ENCODE results near the gene NF1. TPM values are rescaled to one million over a fixed set of nuclear protein-coding genes. Genes with fewer than 3 reads are reported as not detected.
"Not testable (repeated sequence)": the region's sequence is repeated elsewhere in the genome, so short reads cannot be mapped to it uniquely, and the experiment has no call there.

The NF1 gene
- total and polyA plus RNA-seq, 5 donors = 7.2 to 60.8 (median 46.1) TPM

GRCh38 chr17:31279401-31279800 is 184.6 kb downstream of the NF1 start:
- 95% methylated on average over 2 of the region's 2 CpGs for WGBS
- DNase-seq (no peak), ATAC-seq (no peak)
- Histone ChIP-seq H3K9me3 (ENCODE audit: control insufficient read depth, low read length) (no peaks in the 10 kb centered on the region), H3K27ac (ENCODE audit: low read length) (no peak overlapping the region), H3K4me1 (ENCODE audit: control insufficient read depth, insufficient read depth, low read length) (no peaks in the 10 kb centered on the region), H3K4me3 (ENCODE audit: low read length) (no peak overlapping the region), H3K27me3 (ENCODE audit: control insufficient read depth, insufficient read depth) (no peaks in the 10 kb centered on the region)
- intact Hi-C loops (cut with DNase I) = no loop called here

- no peaks in the 10 kb centered on the region for H3K9me3 ChIP-seq (ENCODE audit: control insufficient read depth, low read length)
- ATAC-seq (no peak), DNase-seq (no peak)
- no peak overlapping the region for H3K4me3 ChIP-seq (ENCODE audit: low read length)
- no peak overlapping the region for H3K27ac ChIP-seq (ENCODE audit: low read length)
- H3K27me3 ChIP-seq (ENCODE audit: control insufficient read depth, insufficient read depth) = no peaks in the 10 kb centered on the region
- WGBS = 71% methylated on average over 2 of the region's 2 CpGs
- H3K4me1 ChIP-seq (ENCODE audit: control insufficient read depth, insufficient read depth, low read length) = no peaks in the 10 kb centered on the region
- intact Hi-C loops (cut with DNase I) = no loop called here
Observed at GRCh38 chr17:31281061-31281460, 186.3 kb downstream of the NF1 start.

- no peak for ATAC-seq
Observed at GRCh38 chr17:31283841-31284240, 189.1 kb downstream of the NF1 start.

GRCh38 chr17:31286587-31286986 is 191.8 kb downstream of the NF1 start:
- Histone ChIP-seq H3K4me1 (ENCODE audit: control insufficient read depth, insufficient read depth, low read length) (no peaks in the 10 kb centered on the region), H3K27ac (ENCODE audit: low read length) (no peak overlapping the region), H3K27me3 (ENCODE audit: control insufficient read depth, insufficient read depth) (no peaks in the 10 kb centered on the region), H3K4me3 (ENCODE audit: low read length) (no peak overlapping the region), H3K9me3 (ENCODE audit: control insufficient read depth, low read length) (no peaks in the 10 kb centered on the region)
- no peak for DNase-seq
- no peak for ATAC-seq
- WGBS = 92% methylated on average over 1 of the region's 1 CpG
- intact Hi-C loops (cut with DNase I) = no loop called here

More at GRCh38 chr17:31283841-31284240, 189.1 kb downstream of the NF1 start:
- Histone ChIP-seq H3K9me3 (ENCODE audit: control insufficient read depth, low read length) (no peaks in the 10 kb centered on the region), H3K27me3 (ENCODE audit: control insufficient read depth, insufficient read depth) (no peaks in the 10 kb centered on the region), H3K27ac (ENCODE audit: low read length) (no peak overlapping the region), H3K4me1 (ENCODE audit: control insufficient read depth, insufficient read depth, low read length) (no peaks in the 10 kb centered on the region), H3K4me3 (ENCODE audit: low read length) (no peak overlapping the region)
- DNase-seq = no peak
- intact Hi-C loops (cut with DNase I) = no loop called here

- intact Hi-C loops (cut with DNase I); H3K9me3 ChIP-seq (ENCODE audit: control insufficient read depth, low read length); DNase-seq; H3K27ac ChIP-seq (ENCODE audit: low read length); H3K4me1 ChIP-seq (ENCODE audit: control insufficient read depth, insufficient read depth, low read length); ATAC-seq; H3K4me3 ChIP-seq (ENCODE audit: low read length); H3K27me3 ChIP-seq (ENCODE audit: control insufficient read depth, insufficient read depth): not testable (repeated sequence)
- 88% methylated on average over 1 of the region's 1 CpG for WGBS
Observed at GRCh38 chr17:31287932-31288331, 193.2 kb downstream of the NF1 start.

GRCh38 chr17:31289790-31290189 is 195.0 kb downstream of the NF1 start:
- 77% methylated on average over 3 of the region's 3 CpGs for WGBS
- no peak overlapping the region for H3K27ac ChIP-seq (ENCODE audit: low read length)
- no peak for ATAC-seq
- H3K4me3 ChIP-seq (ENCODE audit: low read length) = no peak overlapping the region
- no peaks in the 10 kb centered on the region for H3K9me3 ChIP-seq (ENCODE audit: control insufficient read depth, low read length)
- intact Hi-C loops (cut with DNase I) = no loop called here
- H3K4me1 ChIP-seq (ENCODE audit: control insufficient read depth, insufficient read depth, low read length) = no peaks in the 10 kb centered on the region
- no peaks in the 10 kb centered on the region for H3K27me3 ChIP-seq (ENCODE audit: control insufficient read depth, insufficient read depth)
- DNase-seq = no peak

GRCh38 chr17:31291820-31292219 is 197.0 kb downstream of the NF1 start:
- DNase-seq (no peak), ATAC-seq (no peak)
- intact Hi-C loops (cut with DNase I) = no loop called here
- no peak overlapping the region for H3K4me3 ChIP-seq (ENCODE audit: low read length)
- H3K27me3 ChIP-seq (ENCODE audit: control insufficient read depth, insufficient read depth) = no peaks in the 10 kb centered on the region
- no peak overlapping the region for H3K27ac ChIP-seq (ENCODE audit: low read length)
- H3K4me1 ChIP-seq (ENCODE audit: control insufficient read depth, insufficient read depth, low read length) = no peaks in the 10 kb centered on the region
- no peaks in the 10 kb centered on the region for H3K9me3 ChIP-seq (ENCODE audit: control insufficient read depth, low read length)

- ATAC-seq = no peak
- intact Hi-C loops (cut with DNase I) = no loop called here
- Histone ChIP-seq H3K4me1 (ENCODE audit: control insufficient read depth, insufficient read depth, low read length) (no peaks in the 10 kb centered on the region), H3K4me3 (ENCODE audit: low read length) (no peak overlapping the region), H3K9me3 (ENCODE audit: control insufficient read depth, low read length) (no peaks in the 10 kb centered on the region), H3K27ac (ENCODE audit: low read length) (no peak overlapping the region), H3K27me3 (ENCODE audit: control insufficient read depth, insufficient read depth) (no peaks in the 10 kb centered on the region)
- DNase-seq = no peak
- 92% methylated on average over 2 of the region's 2 CpGs for WGBS
Observed at GRCh38 chr17:31293581-31293980, 198.8 kb downstream of the NF1 start.

GRCh38 chr17:31294231-31294630 is 199.5 kb downstream of the NF1 start:
- no peak for ATAC-seq
- Histone ChIP-seq H3K27me3 (ENCODE audit: control insufficient read depth, insufficient read depth) (no peaks in the 10 kb centered on the region), H3K4me1 (ENCODE audit: control insufficient read depth, insufficient read depth, low read length) (no peaks in the 10 kb centered on the region), H3K4me3 (ENCODE audit: low read length) (no peak overlapping the region), H3K9me3 (ENCODE audit: control insufficient read depth, low read length) (no peaks in the 10 kb centered on the region), H3K27ac (ENCODE audit: low read length) (no peak overlapping the region)
- WGBS = 92% methylated on average over 3 of the region's 3 CpGs
- DNase-seq = no peak
- intact Hi-C loops (cut with DNase I) = no loop called here

GRCh38 chr17:31294820-31295488 is 200.2 kb downstream of the NF1 start:
- intact Hi-C loops (cut with DNase I) = no loop called here
- Histone ChIP-seq H3K9me3 (ENCODE audit: control insufficient read depth, low read length) (no peaks in the 10 kb centered on the region), H3K4me1 (ENCODE audit: control insufficient read depth, insufficient read depth, low read length) (no peaks in the 10 kb centered on the region), H3K27ac (ENCODE audit: low read length) (no peak overlapping the region), H3K4me3 (ENCODE audit: low read length) (no peak overlapping the region), H3K27me3 (ENCODE audit: control insufficient read depth, insufficient read depth) (no peaks in the 10 kb centered on the region)
- WGBS = 88% methylated on average over 3 of the region's 3 CpGs
- ATAC-seq (no peak), DNase-seq (no peak)

GRCh38 chr17:31295489-31295871 is 200.7 kb downstream of the NF1 start:
- DNase-seq (no peak), ATAC-seq (no peak)
- Histone ChIP-seq H3K9me3 (ENCODE audit: control insufficient read depth, low read length) (no peaks in the 10 kb centered on the region), H3K4me1 (ENCODE audit: control insufficient read depth, insufficient read depth, low read length) (no peaks in the 10 kb centered on the region), H3K4me3 (ENCODE audit: low read length) (no peak overlapping the region), H3K27me3 (ENCODE audit: control insufficient read depth, insufficient read depth) (no peaks in the 10 kb centered on the region), H3K27ac (ENCODE audit: low read length) (no peak overlapping the region)
- intact Hi-C loops (cut with DNase I) = no loop called here
- 96% methylated on average over 1 of the region's 1 CpG for WGBS

GRCh38 chr17:31296142-31296541 is 201.4 kb downstream of the NF1 start:
- intact Hi-C loops (cut with DNase I) = no loop called here
- Histone ChIP-seq H3K27me3 (ENCODE audit: control insufficient read depth, insufficient read depth) (no peaks in the 10 kb centered on the region), H3K27ac (ENCODE audit: low read length) (no peak overlapping the region), H3K4me1 (ENCODE audit: control insufficient read depth, insufficient read depth, low read length) (no peaks in the 10 kb centered on the region), H3K9me3 (ENCODE audit: control insufficient read depth, low read length) (no peaks in the 10 kb centered on the region), H3K4me3 (ENCODE audit: low read length) (no peak overlapping the region)
- WGBS = 83% methylated on average over 2 of the region's 2 CpGs
- no peak for ATAC-seq
- no peak for DNase-seq

All from right cardiac atrium (tissue), 5 donors.